ENCODE measurements around the gene ZNF804B.
A peak's percentile ranks its signal among the peaks of the same experiment; 100 is the strongest.

ZNF804B gene

DNA sequence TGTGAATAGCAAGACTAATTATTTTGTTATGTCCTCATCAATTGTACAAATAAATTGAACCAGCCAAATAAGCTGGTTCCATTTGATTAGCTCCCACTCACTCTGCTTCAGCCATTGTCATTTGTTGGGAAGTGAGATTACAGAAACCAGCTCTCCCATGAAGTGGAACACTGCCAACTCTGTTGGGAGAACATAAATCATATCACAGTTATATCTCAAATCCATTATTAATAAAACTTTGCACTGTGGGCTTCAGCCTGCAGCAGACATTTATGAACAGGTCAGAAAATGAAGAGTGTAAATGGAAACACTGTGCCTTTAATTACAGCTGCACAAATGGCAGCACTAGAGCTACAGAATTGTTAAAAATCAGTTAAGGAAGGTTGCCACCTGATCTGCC is 82.7 kb downstream of the ZNF804B start:
- peak; percentile 91 for DNase-seq

- no peak for DNase-seq
Measured at GRCh38 chr7:88845091-88845490, 85.6 kb downstream of the ZNF804B start.

- no peak for DNase-seq
Measured at GRCh38 chr7:88851220-88851619, 91.7 kb downstream of the ZNF804B start.

GRCh38 chr7:88859288-88859687 is 99.8 kb downstream of the ZNF804B start:
- DNase-seq, result no peak

- no peak for DNase-seq
Measured at GRCh38 chr7:88866265-88866863, 106.9 kb downstream of the ZNF804B start.

DNA sequence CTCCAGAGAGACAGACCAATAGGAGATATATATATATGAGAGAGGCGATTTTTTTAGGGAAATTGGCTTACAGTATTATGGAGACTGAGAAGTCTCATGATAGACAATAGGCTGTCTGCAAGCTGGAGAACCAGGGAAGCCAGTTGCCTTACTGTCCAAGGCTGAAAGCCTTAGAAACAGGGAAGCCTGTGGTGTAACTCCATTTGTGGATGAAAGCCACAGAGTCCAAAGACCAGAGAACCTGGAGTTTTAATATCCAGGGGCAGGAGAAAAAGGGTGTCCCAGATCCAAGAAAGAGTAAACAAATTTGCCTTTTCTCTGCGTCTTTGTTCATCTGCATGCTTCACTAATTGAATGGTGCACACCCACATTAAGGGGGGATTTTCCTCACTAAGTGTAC is 107.7 kb downstream of the ZNF804B start:
- no peak for DNase-seq

DNA sequence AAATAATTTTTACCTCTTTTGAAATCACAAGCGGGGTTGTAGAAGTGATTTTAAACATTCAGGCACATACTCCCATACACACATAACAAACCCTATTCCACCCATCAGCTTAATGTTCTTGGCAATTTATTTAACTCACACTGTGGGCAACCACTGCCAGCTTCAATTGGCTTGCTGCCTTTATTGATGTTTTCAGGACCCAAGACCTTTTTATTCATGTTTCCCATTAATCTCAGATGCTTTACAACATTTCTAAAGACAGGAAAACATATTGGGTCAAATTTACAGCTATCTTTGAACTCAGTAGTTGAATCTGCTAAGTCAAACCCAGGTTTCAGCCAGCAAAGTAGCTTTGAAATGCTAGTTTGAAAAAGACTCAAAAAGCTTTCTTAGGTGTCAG is 109.0 kb downstream of the ZNF804B start:
- DNase-seq, result no peak

DNA sequence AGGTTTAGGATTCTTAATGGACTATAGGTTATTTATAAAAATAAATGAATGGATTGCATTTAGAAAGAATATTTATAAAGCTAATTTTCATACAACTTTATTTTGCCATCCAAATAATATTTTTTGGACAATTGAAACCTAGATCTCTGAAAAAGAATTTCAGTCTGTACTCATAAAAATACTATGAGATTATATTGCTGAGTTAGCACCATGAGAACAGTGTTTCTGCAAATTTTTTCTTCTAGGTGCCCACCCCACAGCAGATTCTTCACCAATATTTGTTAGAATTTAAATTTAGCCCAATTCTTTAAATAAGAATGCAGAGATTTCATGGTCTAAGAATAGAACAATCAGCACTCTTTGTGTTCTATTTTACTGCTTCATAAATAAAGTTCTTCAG is 121.6 kb downstream of the ZNF804B start:
- DNase-seq, result no peak

DNA sequence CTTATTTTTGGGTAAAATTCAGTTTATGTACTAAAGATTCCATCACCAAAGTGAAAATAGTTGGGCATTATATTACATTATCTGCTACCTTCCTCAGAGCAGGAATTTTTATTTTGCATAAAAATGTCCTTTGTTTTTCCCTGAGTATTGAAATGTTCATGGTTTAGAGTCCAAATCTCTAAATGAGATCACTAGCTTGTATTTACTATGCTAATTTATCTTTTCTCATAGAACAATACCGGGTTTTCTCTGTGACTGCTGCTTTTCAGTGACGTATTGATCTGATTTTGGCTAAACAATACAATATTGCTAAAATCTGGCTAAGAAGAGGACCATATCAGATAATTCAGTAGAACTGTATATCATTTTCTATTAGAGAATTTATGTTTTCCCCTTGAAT is 125.6 kb downstream of the ZNF804B start:
- DNase-seq, result no peak

DNA sequence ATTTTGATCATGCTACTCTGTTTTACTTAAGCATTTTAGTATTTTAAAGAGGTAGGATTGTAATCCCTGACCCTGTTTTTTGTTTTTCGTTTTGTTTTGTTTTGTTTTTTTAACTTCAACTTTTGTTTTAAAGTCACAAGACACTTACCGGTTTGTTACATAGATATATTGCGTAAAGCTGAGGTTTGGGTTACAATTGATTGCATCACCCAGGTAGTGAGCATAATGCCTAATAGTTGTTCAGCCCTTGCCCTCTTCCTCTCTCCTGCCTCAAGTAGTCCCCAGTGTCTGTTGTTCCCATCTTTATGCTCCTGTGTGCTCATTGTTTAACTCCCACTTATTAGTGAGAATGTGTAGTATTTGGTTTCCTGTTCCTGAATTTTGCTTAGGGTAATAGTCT is 129.2 kb downstream of the ZNF804B start:
- DNase-seq, result no peak

DNA sequence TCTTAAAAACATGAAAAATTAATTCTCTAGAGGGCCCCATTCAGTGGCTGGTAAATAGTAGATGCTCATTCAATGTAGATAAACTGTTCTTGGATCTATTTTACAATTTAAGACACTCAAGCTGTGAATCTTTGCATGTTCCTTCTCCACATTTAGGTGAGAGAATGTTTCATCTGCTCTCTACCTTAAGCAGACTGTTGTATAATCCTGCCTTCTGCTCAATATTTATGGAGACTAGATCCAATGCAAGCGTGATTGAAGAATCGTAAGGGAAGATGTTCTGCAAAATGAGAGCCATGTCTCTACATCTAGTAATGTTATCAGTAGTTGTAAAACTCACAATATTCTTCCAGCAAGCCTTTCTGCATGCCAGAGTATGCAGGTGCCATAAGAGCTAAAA is 151.0 kb downstream of the ZNF804B start:
- DNase-seq, result no peak

GRCh38 chr7:88912852-88913251 is 153.4 kb downstream of the ZNF804B start:
- no peak for DNase-seq

- no peak for DNase-seq
Measured at GRCh38 chr7:88915615-88916014, 156.1 kb downstream of the ZNF804B start.

DNA sequence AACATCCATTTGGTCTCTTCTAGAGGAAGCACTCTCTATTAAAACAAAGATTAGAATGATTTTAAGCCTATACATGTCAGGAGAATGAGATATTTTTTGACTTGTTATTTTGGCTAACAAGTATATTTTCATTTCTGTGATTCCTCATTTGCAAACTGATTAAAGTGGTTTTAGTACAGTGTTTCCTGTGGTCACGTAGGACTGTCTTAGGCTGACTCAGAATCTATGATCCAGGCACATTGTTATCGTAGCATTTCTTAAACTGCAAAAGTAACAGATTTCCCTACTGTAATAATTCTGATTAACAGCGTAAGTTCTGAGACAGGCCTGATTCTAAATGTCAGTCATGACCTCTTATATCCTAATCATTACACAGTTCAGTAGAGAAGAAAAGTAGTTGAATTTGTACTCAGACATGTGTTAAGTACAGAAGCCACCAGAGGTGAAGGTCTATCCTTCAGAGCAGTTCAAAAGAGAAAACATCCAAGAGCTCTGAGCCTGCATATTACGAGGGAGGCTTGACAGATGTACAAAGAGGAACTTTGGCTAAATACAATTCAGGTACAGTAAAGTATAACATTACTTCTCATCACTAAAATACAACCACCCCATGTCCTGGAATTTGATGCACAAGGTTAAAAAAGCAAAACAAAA is 160.1 kb downstream of the ZNF804B start:
- DNase-seq, result no peak

GRCh38 chr7:88922944-88923343 is 163.4 kb downstream of the ZNF804B start:
- no peak for DNase-seq

DNA sequence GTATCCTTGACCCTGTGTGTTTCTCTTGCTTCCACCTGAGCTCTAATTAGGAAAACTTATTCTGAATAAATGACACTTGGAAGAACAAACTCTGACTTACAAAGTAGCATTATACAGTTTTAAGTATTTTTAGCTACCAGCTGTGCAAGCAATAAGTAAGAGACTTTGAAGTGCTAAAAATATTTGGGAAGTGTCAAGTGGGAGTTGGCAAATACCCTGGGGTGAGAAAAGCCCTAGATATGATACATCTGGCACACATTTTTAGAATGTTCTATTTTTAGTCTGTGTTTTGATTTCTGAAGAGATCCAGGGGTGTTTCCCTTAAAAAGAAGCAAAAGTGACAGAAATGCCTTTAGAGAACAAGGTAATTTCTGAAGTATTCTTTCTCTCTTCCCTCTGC is 168.8 kb downstream of the ZNF804B start:
- no peak for DNase-seq

- no peak for DNase-seq
Measured at GRCh38 chr7:88929719-88930118, 170.2 kb downstream of the ZNF804B start.

GRCh38 chr7:88933285-88933684 is 173.8 kb downstream of the ZNF804B start:
- no peak for DNase-seq

DNA sequence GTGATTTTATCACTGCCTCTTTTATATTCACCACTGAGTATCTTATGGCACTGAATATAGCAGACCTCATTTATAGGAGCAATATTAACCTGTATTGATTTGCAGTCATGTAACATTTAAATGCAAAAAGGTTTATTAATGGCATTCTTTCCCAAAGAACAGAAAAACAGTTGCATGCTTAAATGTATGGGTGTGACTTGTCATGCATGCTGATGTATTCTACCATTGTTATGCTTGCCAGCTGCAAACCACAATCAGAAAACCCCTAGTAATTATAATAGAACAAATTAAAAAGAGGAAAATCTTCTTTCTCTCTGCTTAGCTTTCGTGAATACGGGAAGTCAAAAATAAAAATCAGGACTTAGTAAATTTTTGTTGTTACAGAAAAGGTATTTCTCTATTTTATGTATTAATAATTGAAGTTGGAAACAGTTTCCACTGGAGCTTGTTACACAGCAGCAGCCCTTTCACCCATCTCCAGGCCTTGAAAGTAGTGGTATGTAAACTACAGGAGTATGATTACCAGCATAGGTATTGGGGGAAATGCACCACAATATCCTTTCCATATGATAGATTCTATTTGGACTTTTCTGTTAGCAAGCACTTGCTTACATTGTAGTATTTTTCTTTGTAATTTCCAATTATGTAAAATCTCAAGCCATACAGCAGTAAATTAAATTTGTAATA is 183.5 kb downstream of the ZNF804B start:
- no peak for DNase-seq

GRCh38 chr7:88951826-88952225 is 192.3 kb downstream of the ZNF804B start:
- DNase-seq, result no peak

DNA sequence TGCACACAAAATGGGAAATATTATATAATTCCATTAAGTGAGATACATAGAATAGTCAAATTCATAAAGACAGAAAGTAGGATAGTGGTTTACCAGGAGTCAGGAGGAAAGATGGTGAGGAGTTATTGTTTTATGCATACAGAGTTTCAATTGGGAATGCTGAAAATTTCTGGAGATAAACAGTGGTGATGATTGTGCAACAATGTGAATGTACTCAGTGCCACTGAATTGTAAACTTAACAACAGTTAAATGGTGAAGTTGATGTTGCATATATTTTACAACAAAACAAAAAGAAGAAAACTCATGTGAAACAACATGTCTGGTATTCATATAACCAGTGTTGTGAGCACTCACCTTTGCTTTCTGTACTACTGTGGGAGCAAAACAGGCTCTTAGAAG is 204.9 kb downstream of the ZNF804B start:
- DNase-seq, result no peak

DNA sequence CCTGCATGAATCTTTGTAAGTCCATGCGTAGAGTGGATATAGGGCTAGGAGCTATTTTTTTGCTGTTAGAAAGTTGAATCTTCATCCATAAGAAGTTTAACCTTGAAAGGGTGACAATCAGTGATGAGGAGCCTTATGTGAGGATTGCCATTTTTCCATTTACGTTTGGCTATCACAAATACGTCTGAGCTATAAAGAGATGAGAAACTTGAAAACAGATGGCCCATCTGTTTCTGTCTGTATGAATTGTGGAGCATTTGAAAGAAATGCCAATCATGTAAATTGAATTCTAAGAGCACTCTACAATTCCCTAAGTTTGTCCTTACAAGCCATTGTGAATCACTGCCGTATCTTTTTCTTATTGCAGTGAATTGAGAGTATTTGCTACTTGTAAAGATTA is 205.9 kb downstream of the ZNF804B start:
- no peak for DNase-seq

DNA sequence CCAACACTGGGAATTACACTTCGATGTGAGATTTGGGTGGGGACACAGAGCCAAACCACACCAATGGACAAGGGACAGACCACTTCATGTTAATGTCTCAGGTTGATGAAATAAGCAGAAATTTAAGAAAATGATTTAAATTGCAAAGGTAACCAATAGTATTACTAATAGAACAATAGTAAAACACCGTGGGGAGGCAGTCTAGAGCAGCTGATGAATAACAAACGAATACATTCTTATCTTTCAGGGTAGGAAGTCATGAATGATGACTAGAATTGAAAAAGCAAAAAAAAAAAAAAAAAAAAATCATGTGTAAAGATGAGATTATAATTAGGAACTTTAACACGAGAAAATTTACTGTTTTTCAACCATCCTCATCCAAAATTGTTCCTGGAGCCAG is 207.9 kb downstream of the ZNF804B start:
- DNase-seq, result no peak

DNA sequence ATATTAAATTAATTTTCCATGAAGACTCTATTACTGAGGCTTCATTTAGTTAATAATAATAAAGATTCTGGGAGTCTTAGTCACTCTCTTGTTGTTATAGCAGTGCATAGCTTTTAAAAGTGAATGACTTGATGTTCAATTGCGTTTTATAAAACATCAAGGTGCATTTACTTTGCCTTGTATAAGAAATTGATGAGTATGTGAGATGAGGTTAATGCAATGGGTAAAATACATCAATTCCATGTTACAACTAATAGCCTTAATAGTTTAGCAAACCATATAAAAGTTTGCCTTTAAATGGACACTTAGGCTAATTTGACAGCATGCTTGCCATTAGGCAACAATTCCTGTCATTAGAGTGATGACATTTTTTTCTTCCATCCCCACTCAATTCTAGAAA is 209.7 kb downstream of the ZNF804B start:
- peak; percentile 71 for DNase-seq

- no peak for DNase-seq
Measured at GRCh38 chr7:88985295-88985694, 225.8 kb downstream of the ZNF804B start.
